Body of pancreas (tissue), 4 donors: Measurements from ENCODE around the gene IGBP1. TPM values are rescaled to one million over a fixed set of nuclear protein-coding genes. Genes with fewer than 3 reads are reported as not detected.
"Not testable (repeated sequence)": the region's sequence is repeated elsewhere in the genome, so short reads cannot be mapped to it uniquely, and the experiment has no call there.

Source experiments
- ATAC-seq: fragments of 150-250 bp; one replicate; pipeline ENCODE4 v1.9.1; 2016
- DNase-seq, 4 donors: peaks; one replicate each; pipeline ENCODE4 v3.0.0-alpha.2; 2019
- H3K27ac ChIP-seq, 4 donors: fragments of 200-600 bp; sonication (generic); 1 replicate in 3 of 4; 2 replicates in 1 of 4; pipeline versions ENCODE4 v1.5.1 to v1.6.1; 2016 to 2019; ENCODE audit warnings: mild to moderate bottlenecking in 1 of 4, mixed read lengths in 1 of 4, moderate library complexity in 1 of 4
- H3K27me3 ChIP-seq, 2 donors: fragments of 200-600 bp; sonication (generic); one replicate each; pipeline ENCODE4 v1.6.0; 2016; ENCODE audit warnings: mild to moderate bottlenecking in 1 of 2
- H3K36me3 ChIP-seq, 2 donors: fragments of 200-600 bp; sonication (generic); replicated peaks in 1 of 2; 2 replicates each; pipeline ENCODE4 v1.5.1; 2016; ENCODE audit warnings: low read depth in 2 of 2; ENCODE audit not compliant: insufficient read depth in 1 of 2
- H3K4me1 ChIP-seq: fragments of 200-600 bp; sonication (generic); one replicate; pipeline ENCODE4 v1.6.0; 2016
- H3K4me3 ChIP-seq, 2 donors: fragments of 200-600 bp; sonication (generic); 1 replicate in 1 of 2; 2 replicates in 1 of 2; pipeline ENCODE4 v1.5.1; 2016 to 2019
- H3K9me3 ChIP-seq, 3 donors: fragments of 200-600 bp; sonication (generic); 1 replicate in 2 of 3; 2 replicates in 1 of 3; pipeline ENCODE4 v1.5.1; 2016
- POLR2A ChIP-seq, 3 donors: fragments of 450-650 bp; IDR thresholded peaks; one replicate each; pipeline ENCODE4 v1.6.1; 2016; ENCODE audit warnings: antibody characterized with exemption in 3 of 3, mild to moderate bottlenecking in 2 of 3
- WGBS, 2 donors: methylation state at CpG; one replicate each; pipeline ENCODE4 v1.1.5; 2017; 5-methylcytosine and 5-hydroxymethylcytosine counted together
- intact Hi-C: fragments of 100-400 bp; cut with DNase I; formaldehyde crosslinking; loops from one replicate; pipeline ENCODE4 v1.15.1; 2023
- total RNA-seq, 2 donors: library from RNA; depleted of rRNA; stranded (reverse); fragments of >200 nt; gene quantifications; one replicate each; pipeline ENCODE4 v1.1.0, GENCODE V29; 2016
- TF ChIP-seq, protein P1 (sequence below), 7 experiments: fragments of 450-650 bp in 4 of 7; fragments of 200-600 bp in 3 of 7; sonication (generic) in 3 of 7; IDR thresholded peaks; one replicate each; pipeline ENCODE4 v1.5.1; 2016 to 2019; ENCODE audit warnings: antibody characterized with exemption in 7 of 7

The IGBP1 gene
- total RNA-seq, 2 donors from 2014 or later: 39.9 to 64.1 TPM

DNA sequence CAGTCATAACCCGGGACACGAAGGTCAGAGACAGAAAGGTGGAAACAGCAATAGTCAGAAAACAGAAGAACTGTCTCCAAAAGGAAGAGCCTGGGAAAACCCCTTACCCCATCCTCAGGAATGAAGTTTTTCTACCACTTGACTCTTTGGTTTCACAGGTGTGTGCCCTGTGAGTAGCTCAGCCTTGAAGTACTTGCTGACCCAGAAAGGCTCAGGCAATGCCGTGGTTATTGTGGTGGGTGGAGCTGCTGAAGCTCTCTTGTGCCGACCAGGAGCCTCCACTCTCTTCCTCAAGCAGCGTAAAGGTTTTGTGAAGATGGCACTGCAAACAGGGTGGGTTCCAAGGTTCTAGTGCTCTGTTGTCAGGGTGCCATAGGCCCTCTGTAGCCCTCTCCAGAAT, 68.5 kb downstream of the IGBP1 start:
- no peak for TF ChIP-seq POLR2A (IDR thresholded peaks at IDR 0.05)
- TF ChIP-seq, protein P1, sequence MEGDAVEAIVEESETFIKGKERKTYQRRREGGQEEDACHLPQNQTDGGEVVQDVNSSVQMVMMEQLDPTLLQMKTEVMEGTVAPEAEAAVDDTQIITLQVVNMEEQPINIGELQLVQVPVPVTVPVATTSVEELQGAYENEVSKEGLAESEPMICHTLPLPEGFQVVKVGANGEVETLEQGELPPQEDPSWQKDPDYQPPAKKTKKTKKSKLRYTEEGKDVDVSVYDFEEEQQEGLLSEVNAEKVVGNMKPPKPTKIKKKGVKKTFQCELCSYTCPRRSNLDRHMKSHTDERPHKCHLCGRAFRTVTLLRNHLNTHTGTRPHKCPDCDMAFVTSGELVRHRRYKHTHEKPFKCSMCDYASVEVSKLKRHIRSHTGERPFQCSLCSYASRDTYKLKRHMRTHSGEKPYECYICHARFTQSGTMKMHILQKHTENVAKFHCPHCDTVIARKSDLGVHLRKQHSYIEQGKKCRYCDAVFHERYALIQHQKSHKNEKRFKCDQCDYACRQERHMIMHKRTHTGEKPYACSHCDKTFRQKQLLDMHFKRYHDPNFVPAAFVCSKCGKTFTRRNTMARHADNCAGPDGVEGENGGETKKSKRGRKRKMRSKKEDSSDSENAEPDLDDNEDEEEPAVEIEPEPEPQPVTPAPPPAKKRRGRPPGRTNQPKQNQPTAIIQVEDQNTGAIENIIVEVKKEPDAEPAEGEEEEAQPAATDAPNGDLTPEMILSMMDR (IDR thresholded peaks at IDR 0.05): no peak
- no peak overlapping the region for H3K4me3 ChIP-seq
- H3K36me3 ChIP-seq: no peaks in the 10 kb centered on the region
- H3K27me3 ChIP-seq: no peaks in the 10 kb centered on the region
- no peak overlapping the region for H3K27ac ChIP-seq
- 92 to 94% methylated on average over 2 to 4 of the region's 5 CpGs for WGBS, 2 donors
- ATAC-seq (no peak), DNase-seq (no peak)
- H3K9me3 ChIP-seq: no peaks in the 10 kb centered on the region
- H3K4me1 ChIP-seq: no peaks in the 10 kb centered on the region
- intact Hi-C loops: no loop called here

DNA sequence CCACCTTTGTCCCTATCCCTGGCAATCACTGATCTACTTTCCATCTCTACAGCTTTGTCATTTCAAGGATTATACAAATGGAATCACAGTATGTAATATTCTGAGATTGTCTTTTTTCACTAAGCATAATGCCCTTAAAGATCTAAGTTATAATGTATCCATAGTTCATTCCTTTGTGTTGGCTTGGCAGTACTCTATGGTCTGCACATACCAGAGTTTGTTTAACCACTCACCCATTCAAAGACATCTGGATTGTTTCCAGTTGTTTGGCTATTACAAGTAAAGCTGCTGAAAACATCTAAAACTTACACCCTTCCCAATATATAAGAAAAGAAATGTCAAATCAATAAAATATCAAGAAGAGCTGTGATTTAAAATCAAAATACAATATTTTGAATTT, 75.2 kb downstream of the IGBP1 start:
- ATAC-seq (no peak), DNase-seq (no peak)
- intact Hi-C loops: no loop called here
- Histone ChIP-seq H3K4me1 (no peaks in the 10 kb centered on the region), H3K27ac (no peak overlapping the region), H3K9me3 (no peaks in the 10 kb centered on the region), H3K27me3 (no peaks in the 10 kb centered on the region), H3K36me3 (no peaks in the 10 kb centered on the region), H3K4me3 (no peak overlapping the region)
- TF ChIP-seq, protein P1 (IDR thresholded peaks at IDR 0.05): no peak
- no peak for TF ChIP-seq POLR2A (IDR thresholded peaks at IDR 0.05)

DNA sequence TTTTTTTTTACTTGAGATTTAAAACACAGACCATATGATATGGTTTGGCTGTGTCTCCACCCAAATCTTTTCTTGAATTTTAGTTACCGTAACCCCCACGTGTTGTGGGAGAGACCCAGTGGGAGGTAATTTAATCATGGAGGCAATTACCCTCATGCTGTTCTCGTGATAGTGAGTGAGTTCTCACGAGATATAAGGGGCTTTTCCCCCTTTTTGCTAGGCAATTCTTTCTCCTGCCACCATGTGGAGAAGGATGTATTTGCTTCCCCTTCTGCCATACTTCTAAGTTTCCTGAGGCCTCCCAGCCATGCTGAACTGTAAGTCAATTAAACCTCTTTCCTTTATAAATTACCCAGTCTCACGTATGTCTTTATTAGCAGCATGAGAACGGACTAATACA, 76.3 kb downstream of the IGBP1 start:
- H3K4me1 ChIP-seq, H3K27me3 ChIP-seq, H3K27ac ChIP-seq, intact Hi-C loops, H3K4me3 ChIP-seq, ATAC-seq, H3K36me3 ChIP-seq, DNase-seq, H3K9me3 ChIP-seq: not testable (repeated sequence)
- 26 to 65% methylated on average over 4 to 6 of the region's 6 CpGs for WGBS, 2 donors

Other genes starting within 250 kb of the IGBP1 start
- gene AWAT2, start 83.5 kb upstream of the IGBP1 start, total RNA-seq: not detected
- not detected for gene OTUD6A, start 71.0 kb upstream of the IGBP1 start, total RNA-seq
- gene DGAT2L6, start 44.0 kb downstream of the IGBP1 start, total RNA-seq: not detected
- not detected for gene AWAT1, start 101.2 kb downstream of the IGBP1 start, total RNA-seq
- gene P2RY4, start 126.8 kb downstream of the IGBP1 start, total RNA-seq: 1 to 10 TPM in 1 of 2 donors, not detected in 1; 1.3 TPM
- not detected for gene ARR3, start 134.9 kb downstream of the IGBP1 start, total RNA-seq
- gene RAB41, start 148.7 kb downstream of the IGBP1 start, total RNA-seq: not detected
- gene PDZD11, start 156.5 kb downstream of the IGBP1 start, total RNA-seq: 10 to 100 TPM in 1 of 2 donors, 1 to 10 TPM in 1; 7.3 to 27.2 TPM
- not detected for gene KIF4A, start 156.7 kb downstream of the IGBP1 start, total RNA-seq